Endothelial cell (in vitro differentiated cells): ENCODE results near the gene SPAG17. TPM values are rescaled to one million over a fixed set of nuclear protein-coding genes. Genes with fewer than 3 reads are reported as not detected.

Experiments used
- DNase-seq: peaks from one replicate; pipeline ENCODE4 v3.0.0; 2021; ENCODE audit warnings: low spot score
- H3K27ac Mint-ChIP-seq: one replicate; pipeline ENCODE4 v1.8.0; 2021; ENCODE audit warnings: mixed read lengths, inconsistent platforms; ENCODE audit not compliant: unreplicated experiment
- H3K27me3 Mint-ChIP-seq: one replicate; pipeline ENCODE4 v1.8.0; 2021; ENCODE audit warnings: mild to moderate bottlenecking, moderate library complexity, mixed read lengths, inconsistent platforms; ENCODE audit not compliant: unreplicated experiment
- H3K36me3 Mint-ChIP-seq: one replicate; pipeline ENCODE4 v1.8.0; 2021; ENCODE audit warnings: mild to moderate bottlenecking, low read depth, mixed read lengths, inconsistent platforms; ENCODE audit not compliant: unreplicated experiment
- H3K4me1 Mint-ChIP-seq: one replicate; pipeline ENCODE4 v1.8.0; 2021; ENCODE audit warnings: mild to moderate bottlenecking, mixed read lengths, inconsistent platforms; ENCODE audit not compliant: unreplicated experiment
- H3K4me3 Mint-ChIP-seq: one replicate; pipeline ENCODE4 v1.8.0; 2021; ENCODE audit warnings: mild to moderate bottlenecking, mixed read lengths, inconsistent platforms; ENCODE audit not compliant: unreplicated experiment
- H3K9me3 Mint-ChIP-seq: one replicate; pipeline ENCODE4 v1.8.0; 2021; ENCODE audit warnings: mixed read lengths, inconsistent platforms; ENCODE audit not compliant: unreplicated experiment
- CTCF ChIP-seq: fragments of 200-600 bp; sonication (generic); IDR thresholded peaks from one replicate; pipeline ENCODE4 v1.5.0; 2021; ENCODE audit warnings: antibody characterized with exemption; ENCODE audit not compliant: unreplicated experiment
- total RNA-seq: library from RNA; stranded (reverse); fragmentation: NEBNext Ultra II Directional; extraction: Animal tissue kit (Norgen Biotek cat#: 25700); gene quantifications from one replicate; pipeline ENCODE4 v1.2.1, GENCODE V29; 2021; ENCODE audit not compliant: unreplicated experiment

The SPAG17 gene
- total RNA-seq, 1 donor from 2014 or later, result 9.5 TPM

- H3K4me3 Mint-ChIP-seq, result no peak overlapping the region
- H3K36me3 Mint-ChIP-seq, result no peaks in the 10 kb centered on the region
- no peak for DNase-seq
- no peak for TF ChIP-seq CTCF
- peak overlapping the region; percentile 17 for H3K27ac Mint-ChIP-seq
- peaks cover 16% of the 10 kb centered on the region for H3K4me1 Mint-ChIP-seq
- H3K27me3 Mint-ChIP-seq, result no peaks in the 10 kb centered on the region
- H3K9me3 Mint-ChIP-seq, result no peaks in the 10 kb centered on the region
These were observed 220.6 kb downstream of the SPAG17 start for GRCh38 chr1:117964290-117965038.

DNA sequence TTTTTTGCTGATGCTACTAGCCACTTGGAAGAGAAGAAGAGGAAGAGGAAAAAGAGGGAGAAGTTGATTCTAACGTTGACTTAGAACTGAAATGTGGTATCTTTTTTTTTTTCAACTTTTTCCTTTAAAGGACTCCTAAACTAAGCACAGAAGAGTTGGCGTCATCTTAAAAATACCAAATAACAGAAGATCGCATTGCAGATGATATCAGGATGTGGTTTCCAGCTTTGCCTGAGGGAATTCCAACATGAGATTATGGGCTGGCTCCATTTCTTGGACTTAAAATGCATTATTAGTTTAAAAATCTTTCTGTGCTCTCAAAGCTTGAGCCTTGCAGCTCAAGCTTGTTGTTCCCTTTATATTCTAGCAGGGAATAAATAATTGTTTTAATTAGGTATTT is 225.7 kb downstream of the SPAG17 start:
- Mint-ChIP-seq H3K4me3 (no peak overlapping the region), H3K36me3 (peaks cover 19% of the 10 kb centered on the region), H3K9me3 (no peaks in the 10 kb centered on the region), H3K4me1 (peaks cover 6% of the 10 kb centered on the region), H3K27me3 (no peaks in the 10 kb centered on the region), H3K27ac (no peak overlapping the region)
- no peak for DNase-seq
- no peak for TF ChIP-seq CTCF

GRCh38 chr1:117952386-117952785 is 232.6 kb downstream of the SPAG17 start:
- no peak for DNase-seq
- no peaks in the 10 kb centered on the region for H3K9me3 Mint-ChIP-seq
- no peaks in the 10 kb centered on the region for H3K4me1 Mint-ChIP-seq
- no peak overlapping the region for H3K4me3 Mint-ChIP-seq
- H3K36me3 Mint-ChIP-seq, result peaks cover 14% of the 10 kb centered on the region
- no peaks in the 10 kb centered on the region for H3K27me3 Mint-ChIP-seq
- no peak overlapping the region for H3K27ac Mint-ChIP-seq
- no peak for TF ChIP-seq CTCF

- H3K27ac Mint-ChIP-seq, result no peak overlapping the region
- H3K27me3 Mint-ChIP-seq, result no peaks in the 10 kb centered on the region
- TF ChIP-seq CTCF, result no peak
- H3K36me3 Mint-ChIP-seq, result peaks cover 29% of the 10 kb centered on the region
- H3K4me1 Mint-ChIP-seq, result peaks cover 4% of the 10 kb centered on the region
- H3K4me3 Mint-ChIP-seq, result no peak overlapping the region
- DNase-seq, result no peak
- H3K9me3 Mint-ChIP-seq, result no peaks in the 10 kb centered on the region
These were observed 242.7 kb downstream of the SPAG17 start for GRCh38 chr1:117942293-117942692.

DNA sequence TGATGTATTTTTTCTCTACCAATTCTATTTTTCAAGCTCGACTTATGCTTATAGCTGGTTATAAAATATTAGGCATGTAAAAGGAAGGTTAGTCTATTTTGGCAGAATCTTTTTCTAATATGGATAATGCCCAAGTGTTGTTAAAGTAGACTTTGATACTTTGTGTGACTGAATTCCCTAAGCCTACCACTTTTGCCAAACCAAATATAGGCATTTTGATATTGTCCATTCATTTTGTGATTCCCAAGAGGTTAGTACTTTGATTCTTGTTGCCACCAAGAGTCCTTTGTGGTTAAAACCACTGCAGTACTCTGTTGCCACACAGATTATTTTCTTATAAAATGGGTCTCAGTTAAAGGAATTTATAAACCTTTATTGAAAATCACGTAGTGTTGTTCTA is 251.3 kb downstream of the SPAG17 start:
- Mint-ChIP-seq H3K4me1 (peaks cover 24% of the 10 kb centered on the region), H3K36me3 (peaks cover 4% of the 10 kb centered on the region), H3K27ac (no peak overlapping the region), H3K4me3 (no peak overlapping the region), H3K27me3 (peaks cover 9% of the 10 kb centered on the region), H3K9me3 (no peaks in the 10 kb centered on the region)
- no peak for DNase-seq
- TF ChIP-seq CTCF, result no peak
